Upper lobe of left lung (tissue), 4 donors: ENCODE results near the gene SEC16A.

Source experiments
- CTCF ChIP-seq, 6 experiments: fragments of 450-650 bp in 4 of 6; fragments of 200-600 bp in 2 of 6; sonication (generic) in 2 of 6; IDR thresholded peaks; one replicate each; pipeline ENCODE4 v1.5.1; 2016 to 2019; ENCODE audit warnings: antibody characterized with exemption in 6 of 6
- POLR2A ChIP-seq, 4 donors: fragments of 450-650 bp; IDR thresholded peaks; one replicate each; pipeline ENCODE4 v1.5.1; 2016 to 2017; ENCODE audit warnings: antibody characterized with exemption in 4 of 4, mild to moderate bottlenecking in 2 of 4

GRCh38 chr9:136434580-136435169 lies 48.2 kb downstream of the SEC16A start:
- TF ChIP-seq CTCF (IDR thresholded peaks at IDR 0.05) (no peak), POLR2A (IDR thresholded peaks at IDR 0.05) (no peak)
